ENCODE data around the gene ANKIB1. TPM values are rescaled to one million over a fixed set of nuclear protein-coding genes. Genes with fewer than 3 reads are reported as not detected.

Gene ANKIB1
- total RNA-seq, 4 donors from 2014 or later = 44.1 to 53.3 (median 44.9) TPM

- Histone ChIP-seq H3K4me3 (replicated peaks in 1 of 3) (no peak overlapping the region), H3K4me1 (no peaks in the 10 kb centered on the region), H3K9me3 (no peaks in the 10 kb centered on the region), H3K27me3 (no peaks in the 10 kb centered on the region), H3K36me3 (no peaks in the 10 kb centered on the region), H3K27ac (no peak overlapping the region)
- TF ChIP-seq CTCF (IDR thresholded peaks at IDR 0.05) (no peak), POLR2A (IDR thresholded peaks at IDR 0.05) (no peak)
- WGBS, 2 donors = 79 to 91% methylated on average over 4 of the region's 4 CpGs
- DNase-seq = no peak
- intact Hi-C loops (cut with DNase I) = no loop called here
Observed at GRCh38 chr7:92255308-92255707, 9.5 kb downstream of the ANKIB1 start.

- no peaks in the 10 kb centered on the region for H3K36me3 ChIP-seq
- TF ChIP-seq POLR2A (IDR thresholded peaks at IDR 0.05) (no peak), CTCF (IDR thresholded peaks at IDR 0.05) (no peak)
- 95% methylated on average over 4 of the region's 4 CpGs for WGBS, 2 donors
- no peaks in the 10 kb centered on the region for H3K27me3 ChIP-seq
- intact Hi-C loops (cut with DNase I) = no loop called here
- H3K9me3 ChIP-seq = no peaks in the 10 kb centered on the region
- H3K4me3 ChIP-seq (replicated peaks in 1 of 3) = no peak overlapping the region
- no peak overlapping the region for H3K27ac ChIP-seq
- H3K4me1 ChIP-seq = no peaks in the 10 kb centered on the region
- no peak for DNase-seq
Observed at GRCh38 chr7:92259062-92259461, 13.3 kb downstream of the ANKIB1 start.

GRCh38 chr7:92259610-92260247, 14.0 kb downstream of the ANKIB1 start:
- no peaks in the 10 kb centered on the region for H3K27me3 ChIP-seq
- no peak overlapping the region for H3K27ac ChIP-seq
- H3K4me1 ChIP-seq = no peaks in the 10 kb centered on the region
- TF ChIP-seq CTCF (IDR thresholded peaks at IDR 0.05) (no peak), POLR2A (IDR thresholded peaks at IDR 0.05) (no peak)
- H3K4me3 ChIP-seq (replicated peaks in 1 of 3) = no peak overlapping the region
- H3K36me3 ChIP-seq = no peaks in the 10 kb centered on the region
- DNase-seq = no peak
- 93 to 95% methylated on average over 2 of the region's 2 CpGs for WGBS, 2 donors
- intact Hi-C loops (cut with DNase I) = no loop called here
- H3K9me3 ChIP-seq = no peaks in the 10 kb centered on the region

GRCh38 chr7:92260248-92260781, 14.5 kb downstream of the ANKIB1 start:
- 80 to 94% methylated on average over 7 of the region's 7 CpGs for WGBS, 2 donors
- H3K4me1 ChIP-seq = no peaks in the 10 kb centered on the region

More at GRCh38 chr7:92260248-92260781, 14.5 kb downstream of the ANKIB1 start:
- H3K4me3 ChIP-seq (replicated peaks in 1 of 3) = no peak overlapping the region
- intact Hi-C loops (cut with DNase I) = no loop called here
- H3K27ac ChIP-seq = no peak overlapping the region
- TF ChIP-seq POLR2A (IDR thresholded peaks at IDR 0.05) = no peak
- TF ChIP-seq CTCF (IDR thresholded peaks at IDR 0.05) = no peak
- DNase-seq = no peak
- no peaks in the 10 kb centered on the region for H3K27me3 ChIP-seq
- no peaks in the 10 kb centered on the region for H3K36me3 ChIP-seq
- H3K9me3 ChIP-seq = no peaks in the 10 kb centered on the region
